Mammary epithelial cell (primary cell): Measurements from ENCODE around the gene PALLD.

Experiments
- EZH2 ChIP-seq: IDR thresholded peaks from 2 replicates; pipeline ENCODE4 v1.6.1; 2012; ENCODE audit warnings: low read length, inconsistent platforms, borderline replicate concordance
- TF ChIP-seq, protein P1 (sequence below), 2 donors: IDR thresholded peaks in 1 of 2; conservative IDR thresholded peaks in 1 of 2; 2 replicates each; pipeline ENCODE4 v1.5.1; 2011 to 2012; ENCODE audit warnings: inconsistent platforms in 2 of 2, low read length in 2 of 2, mild to moderate bottlenecking in 2 of 2, control low read depth in 1 of 2, low read depth in 1 of 2; ENCODE audit not compliant: insufficient read depth in 1 of 2; ENCODE audit errors: extremely low read depth in 1 of 2

DNA sequence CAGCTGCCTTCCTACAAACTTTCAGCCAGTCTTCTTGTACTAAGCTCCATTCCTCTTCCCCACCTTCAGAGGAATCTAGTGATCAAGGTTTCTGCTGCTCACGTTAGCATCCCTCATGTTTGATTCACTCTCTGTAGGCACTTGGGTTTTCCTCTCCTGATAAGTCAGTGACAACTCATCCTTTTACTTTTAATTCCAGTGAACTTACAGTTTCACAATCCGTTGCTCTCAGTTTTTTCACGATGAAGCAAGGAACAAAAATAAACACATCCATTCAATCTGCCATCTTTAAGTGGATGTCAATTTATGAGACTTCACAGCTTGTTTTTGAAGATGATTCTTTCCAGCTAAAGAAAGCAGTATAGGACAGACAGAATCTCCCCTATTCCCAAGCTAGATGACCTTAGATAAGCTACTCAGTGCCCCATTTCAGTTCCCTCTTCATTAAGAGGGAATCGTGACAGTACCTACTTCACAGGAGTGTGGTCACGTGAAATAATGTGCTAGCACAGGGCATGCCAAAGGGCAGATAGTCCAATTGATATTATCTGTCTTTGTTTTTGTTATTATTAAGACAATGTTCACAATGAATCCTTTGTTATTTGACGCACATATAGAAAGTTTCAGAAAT lies 234.3 kb downstream of the PALLD start:
- TF ChIP-seq, protein P1, sequence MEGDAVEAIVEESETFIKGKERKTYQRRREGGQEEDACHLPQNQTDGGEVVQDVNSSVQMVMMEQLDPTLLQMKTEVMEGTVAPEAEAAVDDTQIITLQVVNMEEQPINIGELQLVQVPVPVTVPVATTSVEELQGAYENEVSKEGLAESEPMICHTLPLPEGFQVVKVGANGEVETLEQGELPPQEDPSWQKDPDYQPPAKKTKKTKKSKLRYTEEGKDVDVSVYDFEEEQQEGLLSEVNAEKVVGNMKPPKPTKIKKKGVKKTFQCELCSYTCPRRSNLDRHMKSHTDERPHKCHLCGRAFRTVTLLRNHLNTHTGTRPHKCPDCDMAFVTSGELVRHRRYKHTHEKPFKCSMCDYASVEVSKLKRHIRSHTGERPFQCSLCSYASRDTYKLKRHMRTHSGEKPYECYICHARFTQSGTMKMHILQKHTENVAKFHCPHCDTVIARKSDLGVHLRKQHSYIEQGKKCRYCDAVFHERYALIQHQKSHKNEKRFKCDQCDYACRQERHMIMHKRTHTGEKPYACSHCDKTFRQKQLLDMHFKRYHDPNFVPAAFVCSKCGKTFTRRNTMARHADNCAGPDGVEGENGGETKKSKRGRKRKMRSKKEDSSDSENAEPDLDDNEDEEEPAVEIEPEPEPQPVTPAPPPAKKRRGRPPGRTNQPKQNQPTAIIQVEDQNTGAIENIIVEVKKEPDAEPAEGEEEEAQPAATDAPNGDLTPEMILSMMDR (conservative IDR thresholded peaks at IDR 0.05 in 1 of 2, IDR thresholded peaks at IDR 0.05 in 1 of 2; ENCODE audit: extremely low read depth in 1 of 2, insufficient read depth in 1 of 2, low read depth in 1 of 2, low read length in 2 of 2) = no peak
- no peak for TF ChIP-seq EZH2
